Chondrocyte (in vitro differentiated cells): ENCODE results near the gene TBC1D19. TPM values are rescaled to one million over a fixed set of nuclear protein-coding genes. Genes with fewer than 3 reads are reported as not detected.

ENCODE experiments used
- DNase-seq: peaks from one replicate; pipeline ENCODE4 v3.0.0; 2021; ENCODE audit warnings: mixed read lengths, low spot score
- H3K27ac Mint-ChIP-seq: one replicate; pipeline ENCODE4 v1.8.0; 2021; ENCODE audit warnings: mild to moderate bottlenecking, moderate library complexity, mixed read lengths; ENCODE audit not compliant: unreplicated experiment
- H3K27me3 Mint-ChIP-seq: 2 replicates; pipeline ENCODE4 v1.8.0; 2021; ENCODE audit warnings: low read depth, mixed read lengths
- H3K36me3 Mint-ChIP-seq: 2 replicates; pipeline ENCODE4 v1.8.0; 2021; ENCODE audit warnings: low read depth, mixed read lengths
- H3K4me1 Mint-ChIP-seq: 2 replicates; pipeline ENCODE4 v1.8.0; 2021; ENCODE audit warnings: low read depth, mild to moderate bottlenecking, mixed read lengths
- H3K4me3 Mint-ChIP-seq: one replicate; pipeline ENCODE4 v1.8.0; 2021; ENCODE audit warnings: mild to moderate bottlenecking, moderate library complexity, mixed read lengths; ENCODE audit not compliant: unreplicated experiment
- H3K9me3 Mint-ChIP-seq: 2 replicates; pipeline ENCODE4 v1.8.0; 2021; ENCODE audit warnings: low read depth, mixed read lengths
- CTCF ChIP-seq: fragments of 200-600 bp; sonication (generic); IDR thresholded peaks from 2 replicates; pipeline ENCODE4 v1.5.0; 2021; ENCODE audit warnings: antibody characterized with exemption, mild to moderate bottlenecking, moderate library complexity
- total RNA-seq: library from RNA; stranded (reverse); gene quantifications from 3 replicates; pipeline ENCODE4 v1.2.1, GENCODE V29; 2021

Gene TBC1D19
- total RNA-seq, 1 donor from 2014 or later, result 12.4 TPM

- H3K36me3 Mint-ChIP-seq, result peaks cover 4% of the 10 kb centered on the region
- no peaks in the 10 kb centered on the region for H3K27me3 Mint-ChIP-seq
- no peak for DNase-seq
- H3K27ac Mint-ChIP-seq, result peak overlapping the region; percentile 62
- no peak for TF ChIP-seq CTCF
- H3K9me3 Mint-ChIP-seq, result no peaks in the 10 kb centered on the region
- peaks cover 43% of the 10 kb centered on the region for H3K4me1 Mint-ChIP-seq
- H3K4me3 Mint-ChIP-seq, result no peak overlapping the region
These were observed 198.4 kb downstream of the TBC1D19 start for GRCh38 chr4:26782168-26782829.

DNA sequence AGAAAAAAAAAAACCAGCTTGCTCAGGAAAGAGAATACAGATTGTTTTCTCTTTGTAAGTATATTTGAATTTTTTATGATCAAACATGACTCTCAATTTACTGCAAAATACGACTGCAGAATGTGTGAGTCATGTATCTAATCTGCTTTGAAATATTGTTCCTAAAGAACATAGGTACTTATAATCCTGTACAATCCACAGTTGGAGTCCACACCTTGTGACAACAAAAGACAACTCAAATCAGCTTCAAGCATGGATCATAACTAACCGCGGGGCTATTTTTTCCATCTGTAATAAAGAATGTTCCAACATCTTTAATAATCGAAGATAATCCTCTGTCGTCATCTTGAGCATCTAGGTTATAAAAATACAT, 198.9 kb downstream of the TBC1D19 start:
- H3K4me1 Mint-ChIP-seq, result peaks cover 48% of the 10 kb centered on the region
- TF ChIP-seq CTCF, result no peak
- no peak for DNase-seq
- H3K27ac Mint-ChIP-seq, result no peak overlapping the region
- H3K27me3 Mint-ChIP-seq, result no peaks in the 10 kb centered on the region
- no peak overlapping the region for H3K4me3 Mint-ChIP-seq
- no peaks in the 10 kb centered on the region for H3K9me3 Mint-ChIP-seq
- peaks cover 4% of the 10 kb centered on the region for H3K36me3 Mint-ChIP-seq

DNA sequence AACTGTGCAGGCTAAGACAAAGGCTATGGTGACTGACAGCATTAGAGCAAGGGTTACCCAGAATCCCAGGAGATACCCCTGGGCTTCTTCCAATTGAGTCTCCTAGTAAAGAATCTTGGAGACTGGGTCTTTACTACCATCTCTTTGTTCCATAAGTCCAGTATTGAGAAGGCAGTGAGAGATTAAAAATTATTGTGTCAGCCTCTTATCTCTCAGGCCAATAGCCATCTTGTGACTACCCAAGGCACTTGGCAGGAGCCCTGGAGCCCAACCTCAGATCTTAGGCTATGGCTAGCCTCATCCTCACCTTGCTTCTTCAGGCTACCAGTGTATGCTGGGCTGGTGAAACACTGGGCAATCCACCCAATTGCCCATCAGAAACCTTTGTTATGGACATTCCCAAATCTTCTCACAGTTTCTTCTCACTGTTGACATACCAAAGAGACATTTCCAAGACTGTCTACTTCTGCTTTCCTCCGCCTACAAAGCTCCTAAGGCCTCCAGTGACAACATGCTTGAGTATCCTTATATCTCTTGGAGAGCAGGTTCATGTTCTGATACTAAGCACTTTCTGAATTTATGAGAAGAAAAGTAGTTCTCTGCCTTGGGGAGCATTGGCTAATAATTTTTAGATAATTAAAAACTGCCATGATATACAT, 200.5 kb downstream of the TBC1D19 start:
- Mint-ChIP-seq H3K9me3 (peaks cover 3% of the 10 kb centered on the region), H3K4me1 (peaks cover 47% of the 10 kb centered on the region), H3K36me3 (peaks cover 6% of the 10 kb centered on the region), H3K4me3 (no peak overlapping the region), H3K27me3 (no peaks in the 10 kb centered on the region), H3K27ac (no peak overlapping the region)
- TF ChIP-seq CTCF, result no peak
- DNase-seq, result no peak

DNA sequence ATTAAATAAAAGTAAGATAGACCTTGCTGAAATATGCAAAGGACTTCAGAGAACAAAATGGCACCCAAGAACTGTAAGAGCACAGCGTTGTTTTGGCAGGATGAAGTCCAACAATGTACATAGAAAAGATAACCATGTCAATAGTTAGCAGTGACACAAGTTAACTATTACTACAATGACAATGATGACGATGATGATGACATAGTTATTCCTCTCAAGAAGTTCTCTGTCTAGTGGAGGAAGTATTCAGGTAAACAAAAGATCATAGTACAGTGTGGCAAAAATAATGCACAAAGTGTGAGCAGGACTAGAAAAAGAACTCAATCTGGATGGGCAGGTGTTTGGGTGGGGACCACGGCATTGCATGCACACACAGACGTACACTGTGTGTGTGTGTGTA, 201.4 kb downstream of the TBC1D19 start:
- DNase-seq, result no peak
- H3K4me3 Mint-ChIP-seq, result no peak overlapping the region
- no peak for TF ChIP-seq CTCF
- peaks cover 6% of the 10 kb centered on the region for H3K36me3 Mint-ChIP-seq
- H3K27me3 Mint-ChIP-seq, result no peaks in the 10 kb centered on the region
- H3K4me1 Mint-ChIP-seq, result peaks cover 38% of the 10 kb centered on the region
- H3K9me3 Mint-ChIP-seq, result peaks cover 7% of the 10 kb centered on the region
- H3K27ac Mint-ChIP-seq, result no peak overlapping the region

- no peak overlapping the region for H3K4me3 Mint-ChIP-seq
- no peak for TF ChIP-seq CTCF
- no peaks in the 10 kb centered on the region for H3K27me3 Mint-ChIP-seq
- H3K36me3 Mint-ChIP-seq, result peaks cover 6% of the 10 kb centered on the region
- H3K27ac Mint-ChIP-seq, result no peak overlapping the region
- H3K9me3 Mint-ChIP-seq, result peaks cover 7% of the 10 kb centered on the region
- H3K4me1 Mint-ChIP-seq, result peaks cover 33% of the 10 kb centered on the region
- DNase-seq, result no peak
These were observed 201.9 kb downstream of the TBC1D19 start for GRCh38 chr4:26785810-26786209.
